HG02610 (cell line): Measurements from ENCODE around the gene PLEKHG2.
A peak's percentile ranks its signal among the peaks of the same experiment; 100 is the strongest.
"Not testable (repeated sequence)": the region's sequence is repeated elsewhere in the genome, so short reads cannot be mapped to it uniquely, and the experiment has no call there.

Experiments
- ATAC-seq: cut with Tn5 transposase; IDR thresholded peaks from one replicate; pipeline ENCODE4 v1.9.1; 2021; ENCODE audit warnings: mild to moderate bottlenecking, moderate library complexity; ENCODE audit not compliant: unreplicated experiment

The PLEKHG2 gene

DNA sequence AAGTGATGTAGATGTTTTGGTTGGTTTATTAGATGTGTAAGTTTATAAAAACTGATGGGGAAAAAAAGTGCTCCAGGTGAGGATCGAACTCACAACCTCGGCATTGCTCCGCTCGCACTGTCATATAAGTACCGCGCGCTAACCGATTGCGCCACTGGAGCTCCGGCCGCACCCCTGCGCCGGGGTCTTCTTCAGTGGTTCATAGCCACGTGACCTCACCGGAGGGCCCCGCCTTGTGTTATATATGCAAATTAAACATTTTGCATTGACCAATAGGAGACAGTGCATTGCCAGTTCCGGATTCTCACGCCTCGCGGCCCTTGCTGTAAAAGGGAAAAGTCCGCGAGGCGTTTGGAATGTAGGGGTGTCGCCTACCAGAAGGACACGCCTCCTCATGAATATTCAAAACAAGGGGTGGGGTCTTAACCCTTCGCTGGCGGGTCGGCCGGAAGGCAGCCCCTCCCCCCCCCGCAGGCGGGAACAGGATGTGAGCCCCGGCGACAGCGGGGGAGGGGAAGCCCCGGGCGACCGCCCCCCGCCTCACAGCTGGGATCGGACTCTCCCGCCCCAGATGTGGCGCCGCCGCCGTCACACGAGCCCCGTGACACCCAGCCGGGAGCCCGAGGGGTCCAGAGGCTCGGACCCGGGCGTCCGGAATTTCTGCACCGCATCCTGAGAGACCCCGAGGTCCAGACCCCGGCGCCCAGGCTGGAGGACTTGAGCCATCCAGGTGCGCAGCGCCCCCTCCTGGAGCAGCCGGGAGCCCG lies at the start of gene PLEKHG2:
Gene PLEKHG2 (plus strand): TSS at position 570 of the 767 bp plus-strand sequence. CDS start 1,418 bp downstream, outside the sequence.
- peak; percentile 63 for ATAC-seq

DNA sequence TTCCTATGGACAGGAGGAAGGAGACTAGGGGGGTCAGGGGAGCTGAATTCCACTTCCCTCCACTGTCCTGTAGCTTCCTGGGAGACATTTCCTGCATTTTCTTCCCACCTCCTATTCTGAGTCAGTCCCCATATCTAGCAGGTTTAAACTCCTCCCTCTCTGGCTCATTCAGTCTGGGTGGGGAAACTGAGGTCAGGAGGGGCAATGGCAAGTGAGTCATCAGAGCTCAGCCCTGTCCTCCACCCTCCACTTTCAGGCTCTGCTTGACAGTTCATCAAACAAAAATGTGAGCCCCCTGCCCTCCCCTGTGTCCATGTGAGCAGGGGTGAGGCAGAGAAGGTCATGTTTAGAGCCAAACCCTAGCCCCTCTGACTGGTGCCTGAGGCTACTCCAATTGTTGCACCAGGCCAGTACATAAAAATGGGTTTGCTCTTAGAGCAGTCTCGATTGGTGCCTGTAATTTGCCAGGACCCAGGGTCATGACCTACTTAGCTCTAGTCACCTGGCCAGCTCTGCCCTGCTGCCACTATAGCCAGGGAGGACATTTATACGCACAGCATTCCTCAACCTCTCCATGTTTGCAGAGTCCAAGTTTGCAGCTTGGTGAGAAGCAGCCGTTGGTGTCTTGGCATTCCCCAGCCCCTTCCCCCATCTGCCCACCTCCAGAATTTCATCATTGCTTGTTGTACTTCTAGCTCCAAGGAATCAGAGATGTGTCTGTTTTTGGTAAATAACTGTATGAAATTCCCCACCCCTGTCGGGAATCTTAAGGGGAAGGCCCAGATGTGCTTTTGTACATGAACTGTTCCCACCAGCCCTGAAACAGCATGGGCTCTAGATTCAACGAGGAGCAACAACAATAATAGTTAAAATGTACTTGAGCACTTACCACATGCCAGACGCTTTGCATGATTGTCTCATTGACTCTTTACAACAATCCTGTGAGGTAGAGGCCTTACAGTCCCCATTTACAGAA lies 49.5 kb upstream of the PLEKHG2 start:
- no peak for ATAC-seq

DNA sequence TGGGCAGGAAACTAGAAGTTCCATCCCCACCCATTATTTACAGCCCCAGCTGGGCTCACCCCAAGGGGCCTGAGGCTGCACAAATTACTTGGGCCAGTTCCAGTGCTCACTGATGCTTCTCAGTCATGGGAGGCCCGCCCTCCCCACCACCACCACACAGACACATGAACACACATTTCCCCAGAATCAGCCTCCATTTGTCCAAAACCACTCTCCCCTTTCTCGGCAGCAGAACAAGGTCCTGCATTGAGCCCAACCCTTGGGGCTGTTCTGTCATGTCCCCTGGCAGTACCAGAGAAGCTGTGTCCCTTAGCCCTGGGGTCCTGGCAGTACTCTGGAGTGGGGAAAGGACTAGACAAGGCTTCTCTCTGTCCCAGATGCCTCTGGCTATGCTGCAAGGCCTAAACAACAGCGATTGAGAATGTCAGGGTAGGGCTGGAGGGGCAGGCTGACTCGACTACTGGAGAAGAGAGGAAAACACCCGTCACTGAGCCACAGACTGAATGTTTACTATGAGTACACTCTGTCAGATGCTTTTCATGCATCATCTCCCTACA lies 48.5 kb upstream of the PLEKHG2 start:
- no peak for ATAC-seq

GRCh38 chr19:39365531-39365930 lies 46.9 kb upstream of the PLEKHG2 start:
- no peak for ATAC-seq

- no peak for ATAC-seq
Measured at GRCh38 chr19:39369200-39369599, 43.3 kb upstream of the PLEKHG2 start.

- ATAC-seq, result no peak
Measured at GRCh38 chr19:39370735-39371134, 41.7 kb upstream of the PLEKHG2 start.

DNA sequence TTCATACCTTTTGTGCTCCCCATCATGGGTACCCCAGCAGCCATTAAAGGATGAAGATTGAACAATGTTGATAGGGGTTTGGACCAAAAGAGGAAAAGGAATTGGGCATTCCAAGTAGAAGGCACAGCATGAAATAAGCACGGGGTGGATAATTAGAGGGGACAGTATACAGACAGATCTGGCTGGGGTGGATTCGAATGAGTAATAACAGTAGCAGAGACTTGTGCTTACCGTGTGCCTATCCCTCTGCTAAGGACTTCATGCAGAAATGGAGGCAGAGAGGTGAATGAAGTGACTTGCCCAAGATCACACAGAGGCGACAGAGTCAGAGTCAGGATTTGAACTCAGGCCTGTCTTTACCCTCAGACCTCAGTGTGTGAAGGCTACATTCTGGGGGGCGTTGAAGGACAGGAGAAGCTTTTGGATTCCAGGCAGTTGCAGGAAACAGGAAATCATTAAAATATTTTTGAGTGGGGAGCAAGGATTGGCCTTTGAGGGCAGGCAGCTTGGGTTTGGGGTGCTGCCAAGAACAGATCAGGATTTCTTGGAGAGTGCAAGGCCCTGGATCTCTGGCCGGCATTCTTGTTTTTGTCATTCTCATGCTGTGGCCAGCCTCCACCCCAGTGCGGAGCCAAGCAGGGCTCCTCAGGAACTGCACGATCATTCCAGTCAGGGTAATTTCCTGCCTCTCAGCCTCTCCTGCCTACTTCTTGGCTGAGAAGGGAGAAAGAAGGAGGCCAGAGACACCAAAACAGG lies 40.2 kb upstream of the PLEKHG2 start:
- no peak for ATAC-seq

DNA sequence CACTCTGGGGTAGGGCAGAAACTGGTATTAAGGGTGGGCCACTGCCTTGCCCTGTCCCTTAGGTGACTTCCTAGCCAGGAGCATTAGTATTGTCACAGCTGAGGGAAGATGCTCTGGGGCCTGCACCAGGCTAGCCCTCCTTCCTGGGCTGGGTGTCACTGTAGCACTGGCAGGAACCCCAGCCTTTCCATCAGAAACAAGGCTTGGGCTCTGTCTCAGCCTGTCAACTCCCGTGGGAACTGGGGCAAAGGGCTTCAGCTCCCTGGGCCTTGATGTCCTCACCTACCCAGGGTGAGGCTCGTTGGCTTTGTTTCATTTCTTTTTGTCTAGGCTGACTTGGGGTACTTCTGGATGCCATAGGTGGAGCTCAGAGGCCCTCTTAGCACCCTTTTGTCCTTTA lies 39.5 kb upstream of the PLEKHG2 start:
- no peak for ATAC-seq

DNA sequence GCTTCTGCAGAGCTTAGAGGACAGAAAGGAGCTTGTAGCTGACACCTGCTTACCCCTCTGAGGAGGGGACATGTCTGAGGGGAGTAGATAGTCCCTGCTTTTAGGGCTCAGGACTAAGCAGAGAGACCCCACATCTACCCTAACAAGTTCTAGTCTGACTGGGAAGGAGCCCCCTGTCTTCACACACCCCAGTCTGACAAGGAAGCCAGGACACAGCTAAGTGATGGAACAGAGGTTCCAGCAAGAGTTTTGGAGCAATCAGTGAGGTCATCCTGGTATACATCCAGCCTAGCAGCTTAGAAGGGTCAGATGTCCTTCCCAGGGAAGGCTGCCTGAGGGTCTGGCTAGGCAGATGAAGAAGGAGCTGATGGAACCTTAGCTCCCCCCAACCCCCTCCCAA lies 36.5 kb upstream of the PLEKHG2 start:
- no peak for ATAC-seq

GRCh38 chr19:39377373-39378362 lies 34.8 kb upstream of the PLEKHG2 start:
- no peak for ATAC-seq

- not testable (repeated sequence) for ATAC-seq
Measured at GRCh38 chr19:39379366-39379765, 33.1 kb upstream of the PLEKHG2 start.

DNA sequence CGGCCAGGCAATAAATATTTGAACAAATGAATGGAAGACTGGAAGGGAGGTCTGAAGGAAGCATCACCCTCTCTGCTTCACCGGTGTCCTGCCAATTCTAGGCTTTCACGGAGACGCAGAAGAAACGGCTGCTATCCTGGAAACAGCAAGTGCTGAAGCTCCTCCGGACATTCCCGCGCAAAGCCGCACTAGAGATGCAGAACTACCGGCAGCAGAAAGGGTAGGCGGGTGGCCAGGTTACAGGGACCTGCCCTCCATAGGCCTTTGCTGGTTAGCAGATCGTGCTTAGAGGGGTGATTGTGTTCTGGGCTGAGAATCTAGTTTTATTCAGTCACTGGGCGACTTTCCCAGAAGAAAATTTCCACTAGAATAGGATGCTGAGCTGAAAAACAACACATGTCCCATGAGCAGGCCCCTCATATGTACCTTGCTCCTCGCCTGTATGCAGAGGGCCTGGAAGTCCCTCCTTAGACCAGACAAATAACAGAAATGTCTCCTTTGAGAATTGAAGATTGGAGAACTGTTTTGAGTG lies 32.5 kb upstream of the PLEKHG2 start:
- ATAC-seq, result no peak

DNA sequence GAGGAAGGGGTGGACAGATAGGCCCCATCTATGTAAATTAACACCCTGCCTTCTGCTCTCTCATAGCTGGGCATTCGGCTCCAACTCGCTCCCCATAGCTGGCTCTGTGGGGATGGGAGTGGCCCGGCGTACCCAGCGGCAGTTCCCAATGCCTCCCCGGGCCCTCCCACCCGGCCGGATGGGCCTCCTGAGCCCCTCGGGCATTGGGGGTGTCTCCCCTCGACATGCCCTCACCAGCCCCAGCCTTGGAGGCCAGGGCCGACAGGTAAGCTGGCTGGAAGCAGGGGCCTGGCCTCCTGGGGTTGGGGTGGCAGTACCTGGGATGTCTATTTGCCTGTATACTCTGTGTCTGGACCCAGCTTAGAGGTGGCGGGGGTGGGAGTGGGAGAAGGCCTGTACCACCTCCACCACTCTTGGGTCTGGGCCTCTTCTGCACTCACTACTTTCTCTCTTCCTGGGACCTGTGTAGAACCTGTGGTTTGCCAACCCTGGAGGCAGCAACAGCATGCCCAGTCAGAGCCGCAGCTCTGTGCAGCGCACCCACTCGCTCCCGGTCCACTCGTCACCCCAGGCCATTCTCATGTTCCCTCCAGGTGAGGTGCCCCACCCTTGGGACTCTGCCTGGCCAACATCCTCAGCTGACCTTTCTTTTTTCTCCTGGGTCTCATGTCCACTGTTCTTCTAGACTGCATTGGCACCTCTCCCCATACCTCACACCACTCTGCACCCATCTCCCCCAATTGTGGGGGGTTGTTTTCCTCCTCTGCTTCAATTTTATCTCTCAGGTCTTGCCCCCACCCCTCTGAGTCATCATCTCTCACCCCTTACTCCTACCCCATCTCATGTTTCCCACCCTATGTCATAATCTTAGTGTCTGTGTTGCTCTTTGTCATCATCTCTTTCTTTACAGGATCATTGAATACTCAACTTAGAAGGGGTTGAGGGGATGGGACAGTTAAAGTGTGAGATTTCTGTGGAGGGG lies 31.7 kb upstream of the PLEKHG2 start:
- no peak for ATAC-seq

DNA sequence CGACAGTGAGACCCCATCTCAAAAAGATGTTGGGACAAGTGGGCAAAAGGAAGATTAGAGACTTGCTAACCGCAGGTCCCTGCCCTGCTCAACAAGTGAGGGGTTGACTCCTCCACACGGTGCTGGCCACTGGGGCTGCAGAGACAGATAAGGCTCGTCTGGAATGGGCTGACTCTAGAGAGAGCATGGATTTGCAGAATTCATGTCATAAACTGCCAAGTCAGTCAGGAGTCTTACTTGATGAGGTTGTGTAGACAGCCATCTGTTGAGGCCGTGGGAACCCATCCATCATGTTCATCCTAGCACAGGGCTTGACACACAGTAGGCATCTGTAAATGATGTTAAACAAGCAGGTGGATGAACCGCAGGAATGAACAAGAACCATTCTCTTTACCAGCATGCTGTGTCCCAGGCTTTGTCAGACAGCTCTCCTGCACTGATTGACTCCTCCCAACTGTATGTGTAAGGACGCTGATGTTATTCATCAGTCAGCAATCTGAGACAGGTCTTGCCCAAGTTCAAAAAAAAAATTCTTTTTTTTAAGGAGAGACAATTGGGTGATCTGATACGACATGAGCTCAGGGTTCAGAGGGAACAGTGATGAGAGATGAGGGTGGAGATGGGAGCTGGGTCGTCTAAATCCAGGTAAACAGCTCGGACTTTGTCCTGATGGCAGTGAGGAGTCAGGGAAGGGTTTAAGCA lies 30.4 kb upstream of the PLEKHG2 start:
- no peak for ATAC-seq

GRCh38 chr19:39382991-39383828 lies 29.3 kb upstream of the PLEKHG2 start:
- ATAC-seq, result no peak

DNA sequence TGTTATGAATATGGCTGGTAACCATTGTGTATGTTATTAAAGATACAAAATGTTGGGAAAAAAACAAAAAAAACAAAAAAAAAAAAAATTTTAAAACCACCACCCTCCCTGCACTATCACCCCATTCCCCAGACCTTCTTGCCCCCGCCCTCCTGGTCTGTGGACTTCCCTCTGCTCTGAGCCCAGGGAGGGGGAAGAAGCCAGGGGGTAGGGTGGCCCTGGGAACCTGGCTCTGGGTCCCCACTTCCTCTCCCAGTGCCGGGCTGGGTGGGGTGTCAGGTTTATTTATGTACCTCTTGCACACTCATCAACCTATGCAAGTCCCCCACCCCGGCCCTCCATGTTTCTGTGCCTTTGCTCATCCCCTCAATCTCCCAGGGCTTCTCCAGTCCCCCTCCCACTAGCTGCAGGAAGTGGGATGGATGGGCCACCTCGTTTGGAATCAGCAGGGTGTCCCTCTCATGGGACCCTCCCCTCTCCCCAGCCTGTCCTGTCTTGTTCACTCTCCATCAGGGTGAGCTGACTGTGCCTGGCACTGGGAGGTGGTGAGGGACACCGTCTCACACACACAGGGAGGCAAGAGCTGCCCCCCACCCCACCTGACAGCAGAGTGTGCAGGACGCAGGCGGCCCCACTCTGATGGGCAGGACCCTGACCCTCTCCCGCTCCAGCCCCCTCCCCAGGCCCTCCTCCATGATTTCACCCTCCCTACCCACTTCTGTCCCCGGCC lies 27.5 kb upstream of the PLEKHG2 start:
- no peak for ATAC-seq
